ENCODE data around the gene GUCD1. TPM values are rescaled to one million over a fixed set of nuclear protein-coding genes. Genes with fewer than 3 reads are reported as not detected.

Gene GUCD1
- total and polyA plus RNA-seq, 10 of the 15 experiments (the other 5 are each of a cell fraction or from before 2014, with no cell fraction given) = 56.0 to 177 (median 88.2) TPM

DNA sequence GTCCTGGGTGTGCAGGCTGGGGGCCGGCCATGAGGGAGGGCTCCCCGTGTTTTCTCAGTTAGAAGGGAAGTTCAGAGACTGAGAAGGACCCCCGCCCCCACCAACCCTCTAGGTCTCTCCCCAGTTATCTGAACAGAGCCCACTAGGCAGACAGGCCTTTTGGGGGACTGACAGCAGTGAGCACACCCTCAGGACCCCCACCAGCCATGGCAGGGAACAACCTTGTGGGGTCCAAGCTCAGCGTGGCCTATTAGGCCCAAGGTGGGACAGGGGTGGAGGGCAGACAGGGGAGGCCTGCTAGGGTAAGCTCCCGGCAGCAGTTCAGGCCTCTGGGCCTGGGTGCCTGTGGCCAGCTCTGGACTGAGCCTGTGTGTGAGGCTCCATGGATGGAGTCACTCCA, 32.3 kb upstream of the GUCD1 start:
- no peaks in the 10 kb centered on the region for H3K9me3 ChIP-seq (replicated peaks; ENCODE audit: control insufficient read depth, insufficient read depth, low read length)
- H3K4me3 ChIP-seq = no peak overlapping the region
- in situ Hi-C loops (cut with MboI) (no loop called here), intact Hi-C loops (cut with micrococcal nuclease; ENCODE audit: unreplicated experiment) (no loop called here)
- H3K79me2 ChIP-seq (ENCODE audit: control insufficient read depth, insufficient read depth, low read length) = no peaks in the 10 kb centered on the region
- H3K4me2 ChIP-seq (ENCODE audit: control insufficient read depth, insufficient read depth) = no peak overlapping the region
- CTCF ChIA-PET = no interaction called here
- H3K4me1 ChIP-seq (ENCODE audit: control insufficient read depth, insufficient read depth, low read length) = no peaks in the 10 kb centered on the region
- FAIRE-seq (no peak), DNase-seq (ENCODE audit: low read depth, low spot score) (no peak), ATAC-seq (no peak)
- H3K27ac ChIP-seq (ENCODE audit: control insufficient read depth, insufficient read depth) = no peak overlapping the region
- WGBS (ENCODE audit: insufficient coverage, insufficient replicate concordance, low lambda C conversion rate, missing lambda C conversion rate) = 25% methylated on average over 4 of the region's 5 CpGs
- BruUV-seq (replicated peaks) = no TSS peak
- POLR2A ChIA-PET = interaction anchor here (0.5 kb wide), 1 partner anchor 270 kb away, joined by 3 read pairs; no protein-coding TSS in a partner anchor
- SMC1A ChIA-PET (ENCODE audit: uncharacterized antibody, unreplicated experiment) = no interaction called here
- H3K9ac ChIP-seq (ENCODE audit: control insufficient read depth, insufficient read depth, low read length) = no peak overlapping the region
- no peaks in the 10 kb centered on the region for H3K27me3 ChIP-seq (replicated peaks in 1 of 2; ENCODE audit: control insufficient read depth in 2 of 2, insufficient read depth in 2 of 2, low read length in 1 of 2)
- RAD21 ChIA-PET (ENCODE audit: unreplicated experiment) = no interaction called here
- no peaks in the 10 kb centered on the region for H3K36me3 ChIP-seq (ENCODE audit: control insufficient read depth in 2 of 2, insufficient read depth in 2 of 2, low read length in 1 of 2)
- TF ChIP-seq, protein P1, sequence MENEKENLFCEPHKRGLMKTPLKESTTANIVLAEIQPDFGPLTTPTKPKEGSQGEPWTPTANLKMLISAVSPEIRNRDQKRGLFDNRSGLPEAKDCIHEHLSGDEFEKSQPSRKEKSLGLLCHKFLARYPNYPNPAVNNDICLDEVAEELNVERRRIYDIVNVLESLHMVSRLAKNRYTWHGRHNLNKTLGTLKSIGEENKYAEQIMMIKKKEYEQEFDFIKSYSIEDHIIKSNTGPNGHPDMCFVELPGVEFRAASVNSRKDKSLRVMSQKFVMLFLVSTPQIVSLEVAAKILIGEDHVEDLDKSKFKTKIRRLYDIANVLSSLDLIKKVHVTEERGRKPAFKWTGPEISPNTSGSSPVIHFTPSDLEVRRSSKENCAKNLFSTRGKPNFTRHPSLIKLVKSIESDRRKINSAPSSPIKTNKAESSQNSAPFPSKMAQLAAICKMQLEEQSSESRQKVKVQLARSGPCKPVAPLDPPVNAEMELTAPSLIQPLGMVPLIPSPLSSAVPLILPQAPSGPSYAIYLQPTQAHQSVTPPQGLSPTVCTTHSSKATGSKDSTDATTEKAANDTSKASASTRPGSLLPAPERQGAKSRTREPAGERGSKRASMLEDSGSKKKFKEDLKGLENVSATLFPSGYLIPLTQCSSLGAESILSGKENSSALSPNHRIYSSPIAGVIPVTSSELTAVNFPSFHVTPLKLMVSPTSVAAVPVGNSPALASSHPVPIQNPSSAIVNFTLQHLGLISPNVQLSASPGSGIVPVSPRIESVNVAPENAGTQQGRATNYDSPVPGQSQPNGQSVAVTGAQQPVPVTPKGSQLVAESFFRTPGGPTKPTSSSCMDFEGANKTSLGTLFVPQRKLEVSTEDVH (IDR thresholded peaks at IDR 0.05; ENCODE audit: low read depth, partially characterized antibody) = no peak
- no peak for TF ChIP-seq RAD21 (IDR thresholded peaks at IDR 0.05; ENCODE audit: insufficient read depth, low read depth, low read length)
- TF ChIP-seq STAT1 (conservative IDR thresholded peaks at IDR 0.05) = no peak
- no peak for TF ChIP-seq KLF5 (IDR thresholded peaks at IDR 0.05; ENCODE audit: partially characterized antibody)
- no peak for TF ChIP-seq EGR1 (IDR thresholded peaks at IDR 0.05; ENCODE audit: borderline replicate concordance in 1 of 2, low read depth in 2 of 2, low read length in 2 of 2)
- no peak for TF ChIP-seq STAT3 (IDR thresholded peaks at IDR 0.05; ENCODE audit: low read depth, low read length)
- no peak overlapping the region for H2AFZ ChIP-seq (ENCODE audit: control insufficient read depth, low read depth, low read length)
- H4K20me1 ChIP-seq (ENCODE audit: control insufficient read depth, insufficient read depth) = no peaks in the 10 kb centered on the region

All from GM12878 (cell line).